Liver (tissue), 9 donors: ENCODE results near the gene APOBEC3A. TPM values are rescaled to one million over a fixed set of nuclear protein-coding genes. Genes with fewer than 3 reads are reported as not detected.

Source experiments
- DNase-seq: peaks from one replicate; pipeline ENCODE4 v3.0.0-alpha.2; 2017; ENCODE audit warnings: low spot score
- H3K27ac ChIP-seq, 2 donors: one replicate each; pipeline ENCODE4 v1.7.0; 2013; ENCODE audit warnings: inconsistent platforms in 2 of 2, low read length in 2 of 2, control low read depth in 1 of 2, low read depth in 1 of 2, mild to moderate bottlenecking in 1 of 2
- H3K27me3 ChIP-seq, 4 donors: one replicate each; pipeline versions ENCODE4 v1.6.1 to v1.7.0; 2013; ENCODE audit warnings: low read length in 3 of 4, inconsistent platforms in 1 of 4, mild to moderate bottlenecking in 1 of 4, moderate library complexity in 1 of 4; ENCODE audit not compliant: control insufficient read depth in 4 of 4, insufficient read depth in 4 of 4
- H3K36me3 ChIP-seq, 4 donors: one replicate each; pipeline versions ENCODE4 v1.6.1 to v1.7.0; 2013; ENCODE audit warnings: low read length in 3 of 4, mild to moderate bottlenecking in 3 of 4, low read depth in 1 of 4, moderate library complexity in 1 of 4; ENCODE audit not compliant: control insufficient read depth in 4 of 4, insufficient read depth in 3 of 4
- H3K4me1 ChIP-seq, 4 donors: one replicate each; pipeline versions ENCODE4 v1.6.1 to v1.7.0; 2013; ENCODE audit warnings: low read length in 3 of 4, mild to moderate bottlenecking in 3 of 4, moderate library complexity in 1 of 4; ENCODE audit not compliant: control insufficient read depth in 4 of 4, insufficient read depth in 4 of 4
- H3K4me3 ChIP-seq, 3 donors: one replicate each; pipeline versions ENCODE4 v1.6.1 to v1.7.0; 2013; ENCODE audit warnings: low read length in 3 of 3, control low read depth in 1 of 3, low read depth in 1 of 3, mild to moderate bottlenecking in 1 of 3
- H3K9ac ChIP-seq, 2 donors: one replicate each; pipeline ENCODE4 v1.7.0; 2013; ENCODE audit warnings: low read length in 2 of 2, mild to moderate bottlenecking in 2 of 2, moderate library complexity in 2 of 2, control low read depth in 1 of 2, low read depth in 1 of 2
- H3K9me3 ChIP-seq, 4 donors: one replicate each; pipeline versions ENCODE4 v1.6.1 to v1.7.0; 2013; ENCODE audit warnings: low read length in 3 of 4; ENCODE audit not compliant: control insufficient read depth in 4 of 4
- ATF3 ChIP-seq: IDR thresholded peaks from 2 replicates; pipeline ENCODE4 v1.6.1; 2016; ENCODE audit warnings: antibody characterized with exemption
- FOXA1 ChIP-seq: IDR thresholded peaks from 2 replicates; pipeline ENCODE4 v1.6.1; 2016; ENCODE audit warnings: antibody characterized with exemption
- FOXA2 ChIP-seq: IDR thresholded peaks from 2 replicates; pipeline ENCODE4 v1.6.1; 2016; ENCODE audit warnings: antibody characterized with exemption
- GABPA ChIP-seq, 2 donors: IDR thresholded peaks in 1 of 2; conservative IDR thresholded peaks in 1 of 2; 2 replicates each; pipeline ENCODE4 v1.6.1; 2016; ENCODE audit warnings: antibody characterized with exemption in 2 of 2, mild to moderate bottlenecking in 1 of 2, moderate library complexity in 1 of 2
- HNF4A ChIP-seq, 2 donors: conservative IDR thresholded peaks; 2 replicates each; pipeline ENCODE4 v1.6.1; 2016; ENCODE audit warnings: antibody characterized with exemption in 2 of 2, mild to moderate bottlenecking in 2 of 2
- HNF4G ChIP-seq: IDR thresholded peaks from 2 replicates; pipeline ENCODE4 v1.6.1; 2016; ENCODE audit warnings: antibody characterized with exemption
- JUND ChIP-seq, 2 donors: IDR thresholded peaks; 2 replicates each; pipeline ENCODE4 v1.6.1; 2016; ENCODE audit warnings: antibody characterized with exemption in 2 of 2
- MAX ChIP-seq: IDR thresholded peaks from 2 replicates; pipeline ENCODE4 v1.6.1; 2016; ENCODE audit warnings: antibody characterized with exemption
- NR2F2 ChIP-seq: IDR thresholded peaks from 2 replicates; pipeline ENCODE4 v1.6.1; 2016; ENCODE audit warnings: antibody characterized with exemption
- RAD21 ChIP-seq, 2 donors: IDR thresholded peaks; 2 replicates each; pipeline ENCODE4 v1.6.1; 2016; ENCODE audit warnings: antibody characterized with exemption in 2 of 2, mild to moderate bottlenecking in 2 of 2
- RXRA ChIP-seq, 2 donors: IDR thresholded peaks; 2 replicates each; pipeline ENCODE4 v1.6.1; 2017 to 2018; ENCODE audit warnings: antibody characterized with exemption in 2 of 2, mild to moderate bottlenecking in 1 of 2
- SP1 ChIP-seq: IDR thresholded peaks from 2 replicates; pipeline ENCODE4 v1.6.1; 2018; ENCODE audit warnings: antibody characterized with exemption, mild to moderate bottlenecking
- TAF1 ChIP-seq: conservative IDR thresholded peaks from 2 replicates; pipeline ENCODE4 v1.6.1; 2016; ENCODE audit warnings: antibody characterized with exemption, mild to moderate bottlenecking
- ZBTB33 ChIP-seq: IDR thresholded peaks from 2 replicates; pipeline ENCODE4 v1.6.1; 2016; ENCODE audit warnings: antibody characterized with exemption
- WGBS: extraction: QIAGEN DNeasy Blood & Tissue Kit; methylation state at CpG from one replicate; pipeline ENCODE4 v1.1.7; 2013; 5-methylcytosine and 5-hydroxymethylcytosine counted together
- polyA plus RNA-seq, 2 donors: library from polyadenylated mRNA; stranded (reverse) in 1 of 2; unstranded in 1 of 2; fragments of 200-250 nt in 1 of 2; fragments of >200 nt in 1 of 2; fragmentation: Nextera tagmentation in 1 of 2; extraction: Ambion mirVana in 1 of 2; gene quantifications; one replicate each; pipeline versions ENCODE4 v1.2.1 to v1.2.3, GENCODE V29; 2013 to 2015
- total RNA-seq, 2 donors: library from RNA; depleted of rRNA; stranded (reverse); fragments of >200 nt; gene quantifications; one replicate each; pipeline ENCODE4 v1.2.3, GENCODE V29; 2014
- donor health status: healthy.
- donor health status: healthy.
- donor health status: healthy.
- donor health status: healthy.
- donor health status: healthy.

The APOBEC3A gene
- total and polyA plus RNA-seq, 4 donors = 0.26 to 8.7 (median 4.6) TPM

- TF ChIP-seq MAX = no peak
Observed at GRCh38 chr22:38927033-38927781, 30.2 kb upstream of the APOBEC3A start (continued).

GRCh38 chr22:38930512-38930911 lies 26.9 kb upstream of the APOBEC3A start:
- Histone ChIP-seq H3K4me1 (peaks cover 0 to 4% (median 0%) of the 10 kb centered on the region in 4 donors), H3K36me3 (no peaks in the 10 kb centered on the region), H3K27me3 (peaks cover 0 to 4% (median 0%) of the 10 kb centered on the region in 4 donors), H3K4me3 (no peak overlapping the region), H3K27ac (no peak overlapping the region), H3K9me3 (no peaks in the 10 kb centered on the region), H3K9ac (no peak overlapping the region)
- DNase-seq = no peak
- TF ChIP-seq GABPA (IDR thresholded peaks at IDR 0.05 in 1 of 2, conservative IDR thresholded peaks at IDR 0.05 in 1 of 2) (no peak), HNF4A (conservative IDR thresholded peaks at IDR 0.05) (peak; percentile 38 to 51), FOXA1 (no peak), JUND (IDR thresholded peaks at IDR 0.05) (no peak), ATF3 (no peak), ZBTB33 (no peak)
- 43% methylated on average over 3 of the region's 3 CpGs for WGBS

GRCh38 chr22:38935023-38935422 lies 22.4 kb upstream of the APOBEC3A start:
- DNase-seq = no peak
- Histone ChIP-seq H3K4me3 (no peak overlapping the region), H3K27me3 (peaks cover 0 to 5% (median 0%) of the 10 kb centered on the region in 4 donors), H3K36me3 (no peaks in the 10 kb centered on the region), H3K9me3 (no peaks in the 10 kb centered on the region), H3K4me1 (peaks cover 0 to 4% (median 0%) of the 10 kb centered on the region in 4 donors), H3K9ac (no peak overlapping the region), H3K27ac (no peak overlapping the region)
- TF ChIP-seq JUND (IDR thresholded peaks at IDR 0.05) = no peak
- TF ChIP-seq GABPA (IDR thresholded peaks at IDR 0.05 in 1 of 2, conservative IDR thresholded peaks at IDR 0.05 in 1 of 2) = no peak
- TF ChIP-seq MAX = no peak
- TF ChIP-seq ATF3 = no peak
- no peak for TF ChIP-seq NR2F2
- TF ChIP-seq HNF4G = no peak
- no peak for TF ChIP-seq TAF1
- TF ChIP-seq FOXA2 = no peak
- TF ChIP-seq RAD21 (IDR thresholded peaks at IDR 0.05) = no peak
- no peak for TF ChIP-seq RXRA (IDR thresholded peaks at IDR 0.05)
- no peak for TF ChIP-seq SP1
- 33% methylated on average over 8 of the region's 8 CpGs for whole genome bisulfite sequencing
